T-helper 1 cell treated with Interleukin-12 subunit alpha and Interleukin-12 subunit beta and Interleukin-4 antibody, amounts not matched to agents 30 μg/mL and 1 μg/mL, for 36 hours (primary cell): ENCODE results near the gene MARCHF4.
A peak's percentile ranks its signal among the peaks of the same experiment; 100 is the strongest.
"Not testable (repeated sequence)": the region's sequence is repeated elsewhere in the genome, so short reads cannot be mapped to it uniquely, and the experiment has no call there.

ENCODE experiments used
- H3K27ac Mint-ChIP-seq: one replicate; pipeline ENCODE4 v1.8.0; 2021; ENCODE audit warnings: mild to moderate bottlenecking, mixed read lengths
- H3K27me3 Mint-ChIP-seq: one replicate; pipeline ENCODE4 v1.8.0; 2021; ENCODE audit warnings: low read depth, mixed read lengths
- H3K36me3 Mint-ChIP-seq: one replicate; pipeline ENCODE4 v1.8.0; 2021; ENCODE audit warnings: low read depth, mixed read lengths
- H3K4me1 Mint-ChIP-seq: one replicate; pipeline ENCODE4 v1.8.0; 2021; ENCODE audit warnings: low read depth, mixed read lengths
- H3K4me3 Mint-ChIP-seq: one replicate; pipeline ENCODE4 v1.8.0; 2021; ENCODE audit warnings: mild to moderate bottlenecking, moderate library complexity, mixed read lengths
- H3K9me3 Mint-ChIP-seq: one replicate; pipeline ENCODE4 v1.8.0; 2021; ENCODE audit warnings: mixed read lengths

MARCHF4 gene

GRCh38 chr2:216404010-216404618 is 31.8 kb upstream of the MARCHF4 start:
- Mint-ChIP-seq H3K9me3 (no peaks in the 10 kb centered on the region), H3K36me3 (no peaks in the 10 kb centered on the region), H3K27ac (no peak overlapping the region), H3K4me3 (no peak overlapping the region), H3K4me1 (no peaks in the 10 kb centered on the region), H3K27me3 (peaks cover 28% of the 10 kb centered on the region)

GRCh38 chr2:216402751-216403150 is 30.5 kb upstream of the MARCHF4 start:
- Mint-ChIP-seq H3K36me3 (no peaks in the 10 kb centered on the region), H3K27ac (no peak overlapping the region), H3K27me3 (peaks cover 27% of the 10 kb centered on the region), H3K9me3 (no peaks in the 10 kb centered on the region), H3K4me3 (no peak overlapping the region), H3K4me1 (no peaks in the 10 kb centered on the region)

DNA sequence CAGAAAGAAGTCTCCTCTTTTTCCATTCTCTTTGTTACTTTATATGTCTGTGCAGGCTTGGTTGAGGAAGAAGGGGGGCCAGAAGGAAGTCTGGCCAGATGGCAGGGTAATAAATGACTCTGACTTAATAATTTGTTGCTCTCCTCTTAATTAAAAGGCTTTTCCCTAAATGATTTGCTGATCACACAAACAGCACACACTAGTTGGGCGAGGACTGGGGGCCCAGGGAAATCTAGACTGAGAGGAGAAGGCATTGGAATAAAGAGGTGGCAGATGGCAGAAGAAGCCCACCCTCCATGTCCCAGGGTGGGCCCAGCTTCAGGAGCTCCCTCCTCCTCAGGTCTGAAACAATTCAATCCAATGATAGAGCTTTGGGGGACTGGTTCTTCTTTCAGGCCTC is 27.3 kb upstream of the MARCHF4 start:
- H3K4me1 Mint-ChIP-seq = no peaks in the 10 kb centered on the region
- H3K27me3 Mint-ChIP-seq = peaks cover 15% of the 10 kb centered on the region
- no peak overlapping the region for H3K4me3 Mint-ChIP-seq
- no peak overlapping the region for H3K27ac Mint-ChIP-seq
- H3K36me3 Mint-ChIP-seq = no peaks in the 10 kb centered on the region
- H3K9me3 Mint-ChIP-seq = no peaks in the 10 kb centered on the region

DNA sequence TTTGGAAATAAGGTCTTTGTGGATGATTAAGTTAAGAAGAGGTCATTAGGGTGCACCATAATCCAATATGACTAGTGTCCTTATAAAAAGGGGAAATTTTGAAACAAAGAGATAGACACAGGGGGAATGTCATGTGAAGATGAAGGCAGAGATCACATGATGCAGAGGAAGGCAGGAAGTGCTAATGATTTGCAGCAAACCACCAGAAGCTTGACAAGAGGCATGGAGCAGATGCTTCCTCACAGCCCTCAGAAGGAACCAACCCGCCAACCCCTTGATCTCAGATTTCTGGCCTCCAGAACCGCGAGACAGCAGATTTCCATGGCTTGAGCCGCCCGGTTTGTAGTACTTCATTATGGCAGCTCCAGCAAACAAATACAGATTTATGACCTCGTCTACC is 22.6 kb upstream of the MARCHF4 start:
- Mint-ChIP-seq H3K27ac (no peak overlapping the region), H3K27me3 (peaks cover 11% of the 10 kb centered on the region), H3K4me1 (no peaks in the 10 kb centered on the region), H3K36me3 (no peaks in the 10 kb centered on the region), H3K4me3 (no peak overlapping the region), H3K9me3 (no peaks in the 10 kb centered on the region)

- Mint-ChIP-seq H3K27me3 (peaks cover 10% of the 10 kb centered on the region), H3K36me3 (no peaks in the 10 kb centered on the region), H3K27ac (no peak overlapping the region), H3K4me1 (peaks cover 10% of the 10 kb centered on the region), H3K9me3 (no peaks in the 10 kb centered on the region), H3K4me3 (no peak overlapping the region)
Observed at GRCh38 chr2:216392945-216393840, 20.9 kb upstream of the MARCHF4 start.

- Mint-ChIP-seq H3K27me3 (peaks cover 6% of the 10 kb centered on the region), H3K27ac (no peak overlapping the region)
Observed at GRCh38 chr2:216392018-216392562, 19.8 kb upstream of the MARCHF4 start.

DNA sequence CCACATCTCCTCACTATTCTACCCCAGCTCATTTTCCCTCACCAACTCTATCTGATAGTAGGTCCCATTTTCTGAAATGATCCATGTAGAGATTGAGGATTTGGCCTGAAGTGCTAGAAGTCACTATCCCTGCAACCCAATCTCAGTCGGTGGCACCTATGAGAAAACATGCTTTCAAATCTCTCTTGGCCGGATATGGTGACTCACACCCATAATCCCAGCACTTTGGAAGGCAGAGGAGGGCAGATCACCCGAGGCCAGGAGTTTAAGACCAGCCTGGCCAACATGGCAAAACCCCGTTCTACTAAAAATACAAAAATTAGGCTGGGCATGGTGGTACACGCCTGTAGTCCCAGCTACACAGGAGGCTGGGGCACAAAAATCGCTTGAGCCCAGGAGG is 19.1 kb upstream of the MARCHF4 start:
- Mint-ChIP-seq H3K27me3 (peaks cover 6% of the 10 kb centered on the region), H3K9me3 (peaks cover 13% of the 10 kb centered on the region), H3K27ac (no peak overlapping the region), H3K4me3 (no peak overlapping the region), H3K4me1 (peaks cover 17% of the 10 kb centered on the region), H3K36me3 (peaks cover 1% of the 10 kb centered on the region)

More at GRCh38 chr2:216392018-216392562, 19.8 kb upstream of the MARCHF4 start:
- Mint-ChIP-seq H3K9me3 (peaks cover 6% of the 10 kb centered on the region), H3K4me1 (peaks cover 17% of the 10 kb centered on the region), H3K36me3 (no peaks in the 10 kb centered on the region), H3K4me3 (no peak overlapping the region)

GRCh38 chr2:216389570-216389969 is 17.3 kb upstream of the MARCHF4 start:
- Mint-ChIP-seq H3K27ac (no peak overlapping the region), H3K4me1 (peaks cover 17% of the 10 kb centered on the region), H3K9me3 (peaks cover 13% of the 10 kb centered on the region)

DNA sequence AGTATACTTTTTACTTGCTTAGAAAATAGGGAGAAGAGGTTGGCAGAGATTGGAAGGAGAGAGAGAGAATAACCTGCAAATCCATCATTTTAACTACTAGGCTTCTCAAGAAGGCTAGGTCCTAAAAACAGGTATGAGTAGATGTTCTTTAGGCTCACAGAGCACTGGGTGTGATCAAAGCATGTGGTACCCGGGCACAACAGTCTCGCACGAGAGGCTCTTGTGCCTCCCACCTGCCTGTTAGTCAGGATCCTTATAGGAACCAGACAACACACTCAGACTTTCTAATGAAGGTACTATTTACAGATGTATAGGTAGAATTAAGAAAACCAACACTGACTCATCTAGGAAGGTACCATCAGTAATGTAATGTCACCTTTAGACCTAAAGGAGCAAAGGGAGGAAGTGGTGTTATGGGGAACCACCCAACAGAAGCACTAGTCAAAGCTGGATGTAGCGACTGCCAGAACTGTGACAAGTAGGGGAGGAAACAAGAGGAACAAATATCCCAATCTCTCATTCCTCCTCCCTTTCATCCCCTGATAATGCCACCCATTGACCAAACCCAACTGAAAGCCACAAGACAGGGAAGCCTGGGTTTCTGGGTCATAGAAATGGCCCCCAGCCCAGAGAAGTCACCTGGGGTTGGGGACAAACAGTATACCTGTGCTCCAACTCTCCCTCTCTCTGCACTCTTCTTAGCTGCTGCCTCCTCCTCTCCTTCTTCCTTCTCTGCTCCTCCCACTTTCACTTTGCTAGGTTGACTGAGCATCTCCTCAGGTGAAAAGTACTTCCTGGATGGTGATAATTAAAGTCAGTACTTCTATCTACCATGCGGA is 16.0 kb upstream of the MARCHF4 start:
- H3K36me3 Mint-ChIP-seq = peaks cover 1% of the 10 kb centered on the region
- peaks cover 13% of the 10 kb centered on the region for H3K27me3 Mint-ChIP-seq
- H3K4me3 Mint-ChIP-seq = no peak overlapping the region
- peaks cover 17% of the 10 kb centered on the region for H3K4me1 Mint-ChIP-seq
- peak overlapping the region; percentile 58 for H3K27ac Mint-ChIP-seq
- peaks cover 19% of the 10 kb centered on the region for H3K9me3 Mint-ChIP-seq

More at GRCh38 chr2:216389570-216389969, 17.3 kb upstream of the MARCHF4 start:
- peaks cover 10% of the 10 kb centered on the region for H3K27me3 Mint-ChIP-seq
- H3K4me3 Mint-ChIP-seq = no peak overlapping the region
- H3K36me3 Mint-ChIP-seq = peaks cover 1% of the 10 kb centered on the region

GRCh38 chr2:216387262-216387661 is 15.0 kb upstream of the MARCHF4 start:
- Mint-ChIP-seq H3K4me3 (no peak overlapping the region), H3K27me3 (peaks cover 13% of the 10 kb centered on the region), H3K27ac (no peak overlapping the region), H3K9me3 (peaks cover 20% of the 10 kb centered on the region), H3K4me1 (peaks cover 17% of the 10 kb centered on the region), H3K36me3 (peaks cover 1% of the 10 kb centered on the region)

- Mint-ChIP-seq H3K9me3 (peaks cover 20% of the 10 kb centered on the region), H3K4me3 (no peak overlapping the region), H3K36me3 (peaks cover 1% of the 10 kb centered on the region), H3K27me3 (peaks cover 13% of the 10 kb centered on the region), H3K4me1 (peaks cover 17% of the 10 kb centered on the region), H3K27ac (no peak overlapping the region)
Observed at GRCh38 chr2:216385478-216385877, 13.2 kb upstream of the MARCHF4 start.

- H3K27ac Mint-ChIP-seq, H3K36me3 Mint-ChIP-seq, H3K4me3 Mint-ChIP-seq: not testable (repeated sequence)
- peaks cover 13% of the 10 kb centered on the region for H3K4me1 Mint-ChIP-seq
- H3K9me3 Mint-ChIP-seq = peaks cover 20% of the 10 kb centered on the region
- peaks cover 13% of the 10 kb centered on the region for H3K27me3 Mint-ChIP-seq
Observed at GRCh38 chr2:216384409-216384808, 12.1 kb upstream of the MARCHF4 start.

DNA sequence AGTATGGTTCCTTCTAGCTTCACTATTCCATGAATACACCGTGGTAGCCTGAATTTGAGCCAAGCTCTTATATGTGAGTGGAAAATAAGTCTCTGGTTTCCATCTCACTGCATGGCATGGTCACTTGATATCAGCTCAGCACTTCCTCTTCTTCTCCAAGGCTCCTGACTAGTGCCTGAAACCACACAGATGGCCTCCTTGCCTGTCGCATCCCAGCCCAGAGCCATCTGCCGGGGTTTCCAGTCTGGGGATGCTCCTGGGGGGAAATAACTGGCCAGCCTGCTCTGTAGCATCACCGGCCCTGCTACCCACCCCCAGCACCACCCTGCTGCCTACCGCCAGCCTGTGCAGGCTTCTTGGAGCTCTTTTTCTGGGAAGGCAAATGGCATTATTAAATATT is 7.7 kb upstream of the MARCHF4 start:
- Mint-ChIP-seq H3K4me1 (no peaks in the 10 kb centered on the region), H3K27ac (no peak overlapping the region), H3K9me3 (peaks cover 7% of the 10 kb centered on the region), H3K36me3 (no peaks in the 10 kb centered on the region), H3K4me3 (no peak overlapping the region), H3K27me3 (peaks cover 11% of the 10 kb centered on the region)

DNA sequence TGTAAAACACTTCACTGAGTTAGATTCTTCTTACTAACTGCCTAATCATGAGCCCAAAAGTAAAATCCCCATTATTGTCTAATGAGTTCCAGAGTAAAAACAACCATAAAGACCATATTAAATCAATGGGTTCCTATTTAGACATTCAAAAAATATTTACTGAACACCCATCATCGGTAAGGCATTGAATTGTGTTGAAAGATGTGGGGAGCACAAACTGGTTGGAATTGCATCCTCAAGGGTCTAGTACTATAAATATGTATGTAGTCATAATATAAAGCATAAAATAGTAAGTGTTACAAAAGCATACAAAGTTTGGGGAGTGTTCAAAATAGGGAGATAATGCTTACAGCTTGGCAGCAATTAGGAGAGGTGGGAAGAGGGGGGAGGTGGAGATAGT is 3.0 kb upstream of the MARCHF4 start:
- Mint-ChIP-seq H3K36me3 (peaks cover 2% of the 10 kb centered on the region), H3K27me3 (peaks cover 40% of the 10 kb centered on the region), H3K9me3 (no peaks in the 10 kb centered on the region), H3K27ac (no peak overlapping the region), H3K4me3 (no peak overlapping the region), H3K4me1 (peaks cover 1% of the 10 kb centered on the region)
